HepG2 (cell line): ENCODE data around the gene THBD.

Source experiments
- MAZ ChIP-seq, 2 experiments: sonication (generic) in 1 of 2; formaldehyde crosslinking in 1 of 2; IDR thresholded peaks; 2 replicates each; pipeline versions ENCODE4 v1.5.0 to v1.6.1; 2012 to 2020; ENCODE audit warnings: low read depth in 2 of 2, mild to moderate bottlenecking in 2 of 2, borderline replicate concordance in 1 of 2, improper control_type of control experiment in 1 of 2, low read length in 1 of 2, missing genetic modification reagents in 1 of 2, moderate library complexity in 1 of 2
- NR2C2 ChIP-seq: sonication (generic); formaldehyde crosslinking; IDR thresholded peaks from 2 replicates; pipeline ENCODE4 v1.4.0; 2020; ENCODE audit warnings: missing genetic modification reagents, mild to moderate bottlenecking, moderate library complexity, borderline replicate concordance
- POLR2A ChIP-seq, 2 experiments: IDR thresholded peaks; 2 replicates each; pipeline ENCODE4 v1.6.1; 2011; ENCODE audit warnings: low read depth in 2 of 2, low read length in 2 of 2, mild to moderate bottlenecking in 1 of 2, moderate library complexity in 1 of 2; ENCODE audit not compliant: insufficient read depth in 1 of 2
- ZNF501 ChIP-seq: sonication (generic); formaldehyde crosslinking; IDR thresholded peaks from 2 replicates; pipeline ENCODE4 v1.5.1; 2020; ENCODE audit warnings: mild to moderate bottlenecking, moderate library complexity, missing genetic modification reagents
- TF ChIP-seq, protein P1 (sequence below): sonication (generic); formaldehyde crosslinking; IDR thresholded peaks from 2 replicates; pipeline ENCODE4 v1.8.1; 2022; ENCODE audit warnings: mild to moderate bottlenecking, missing genetic modification reagents
- TF ChIP-seq, protein P2 (sequence below): sonication (generic); formaldehyde crosslinking; IDR thresholded peaks from 2 replicates; pipeline ENCODE4 v1.4.0; 2020; ENCODE audit warnings: missing genetic modification reagents

DNA sequence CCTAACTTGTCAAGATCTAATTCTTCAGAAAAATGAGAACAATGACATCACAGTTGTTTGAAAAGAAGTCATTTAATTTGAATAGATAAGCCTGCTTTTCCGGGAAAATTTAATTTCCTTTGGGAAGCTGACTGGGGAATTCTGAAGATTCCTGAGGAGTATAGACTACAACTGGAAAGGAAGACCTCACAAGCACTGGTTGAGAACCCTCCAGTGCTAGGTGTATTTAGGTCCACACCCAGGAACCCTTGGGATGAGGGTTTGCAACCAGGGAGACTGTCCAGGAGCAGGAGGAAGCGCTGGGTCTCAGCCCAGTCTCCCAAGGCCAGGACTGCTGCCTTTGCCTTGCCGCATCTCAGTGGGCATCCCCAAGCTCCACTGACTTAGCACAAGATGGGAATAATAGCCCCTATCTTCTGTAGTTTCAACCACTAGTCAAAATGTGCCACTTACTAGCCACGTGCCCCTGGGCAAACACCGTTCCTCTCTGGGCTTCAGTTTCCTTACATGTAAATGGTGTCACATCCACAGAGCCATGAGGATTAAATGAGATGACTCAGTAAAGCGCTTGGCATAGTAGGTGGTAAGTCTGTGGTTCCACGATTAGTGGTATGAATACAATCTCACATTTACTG is 43.5 kb upstream of the THBD start:
- TF ChIP-seq POLR2A (IDR thresholded peaks at IDR 0.05; ENCODE audit: insufficient read depth in 1 of 2, low read depth in 2 of 2, low read length in 2 of 2): no peak
- TF ChIP-seq ZNF501 (CRISPR knock-in tag): no peak
- no peak for TF ChIP-seq MAZ (IDR thresholded peaks at IDR 0.05; ENCODE audit: borderline replicate concordance, low read depth, low read length)
- TF ChIP-seq MAZ (CRISPR knock-in tag; IDR thresholded peaks at IDR 0.05; ENCODE audit: low read depth): no peak
- TF ChIP-seq, protein P1, sequence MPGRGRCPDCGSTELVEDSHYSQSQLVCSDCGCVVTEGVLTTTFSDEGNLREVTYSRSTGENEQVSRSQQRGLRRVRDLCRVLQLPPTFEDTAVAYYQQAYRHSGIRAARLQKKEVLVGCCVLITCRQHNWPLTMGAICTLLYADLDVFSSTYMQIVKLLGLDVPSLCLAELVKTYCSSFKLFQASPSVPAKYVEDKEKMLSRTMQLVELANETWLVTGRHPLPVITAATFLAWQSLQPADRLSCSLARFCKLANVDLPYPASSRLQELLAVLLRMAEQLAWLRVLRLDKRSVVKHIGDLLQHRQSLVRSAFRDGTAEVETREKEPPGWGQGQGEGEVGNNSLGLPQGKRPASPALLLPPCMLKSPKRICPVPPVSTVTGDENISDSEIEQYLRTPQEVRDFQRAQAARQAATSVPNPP (CRISPR knock-in tag): no peak
- TF ChIP-seq, protein P2, sequence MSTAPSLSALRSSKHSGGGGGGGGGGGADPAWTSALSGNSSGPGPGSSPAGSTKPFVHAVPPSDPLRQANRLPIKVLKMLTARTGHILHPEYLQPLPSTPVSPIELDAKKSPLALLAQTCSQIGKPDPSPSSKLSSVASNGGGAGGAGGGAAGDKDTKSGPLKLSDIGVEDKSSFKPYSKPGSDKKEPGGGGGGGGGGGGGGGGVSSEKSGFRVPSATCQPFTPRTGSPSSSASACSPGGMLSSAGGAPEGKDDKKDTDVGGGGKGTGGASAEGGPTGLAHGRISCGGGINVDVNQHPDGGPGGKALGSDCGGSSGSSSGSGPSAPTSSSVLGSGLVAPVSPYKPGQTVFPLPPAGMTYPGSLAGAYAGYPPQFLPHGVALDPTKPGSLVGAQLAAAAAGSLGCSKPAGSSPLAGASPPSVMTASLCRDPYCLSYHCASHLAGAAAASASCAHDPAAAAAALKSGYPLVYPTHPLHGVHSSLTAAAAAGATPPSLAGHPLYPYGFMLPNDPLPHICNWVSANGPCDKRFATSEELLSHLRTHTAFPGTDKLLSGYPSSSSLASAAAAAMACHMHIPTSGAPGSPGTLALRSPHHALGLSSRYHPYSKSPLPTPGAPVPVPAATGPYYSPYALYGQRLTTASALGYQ (CRISPR knock-in tag): no peak
- TF ChIP-seq NR2C2 (CRISPR knock-in tag): no peak
